HCT116 (cell line): ENCODE results near the gene MYO1E. TPM values are rescaled to one million over a fixed set of nuclear protein-coding genes. Genes with fewer than 3 reads are reported as not detected.

Experiments
- ATAC-seq: fragments of 200-7000 bp; cut with Tn5 transposase; 2 replicates; pipeline ENCODE4 v1.9.1; 2020; ENCODE audit warnings: mild to moderate bottlenecking, moderate library complexity
- BruUV-seq: library from RNA; stranded (reverse); fragments of 400-500 nt; replicated peaks from 2 replicates; lab custom pipeline; 2021; lab: Mats Ljungman, UMichigan
- CTCF ChIA-PET: fragments of 300-600 bp; sonication (Branson Sonifier 250); formaldehyde crosslinking; loops from one replicate; lab custom pipeline; 2021; ENCODE audit warnings: antibody characterized with exemption; lab: Charles Lee
- POLR2A ChIA-PET: fragments of 300-600, 350-600 bp; sonication (Branson Sonifier 250); formaldehyde crosslinking; loops from one replicate; lab custom pipeline; 2021; ENCODE audit warnings: antibody characterized with exemption; lab: Charles Lee
- RAD21 ChIA-PET, 2 experiments: fragments of 300-600 bp; sonication (Branson Sonifier 250); formaldehyde crosslinking; loops; one replicate each; lab custom pipeline; 2023; ENCODE audit warnings: low total read pairs in 2 of 2; ENCODE audit not compliant: uncharacterized antibody in 2 of 2, unreplicated experiment in 2 of 2, low non-redundant PET in 1 of 2; lab: Charles Lee
- DNase-seq: peaks from one replicate; pipeline ENCODE4 v3.0.0-alpha.2; 2010; ENCODE audit warnings: low read depth, low spot score
- H2AFZ ChIP-seq: fragments of 200-600 bp; shearing (Covaris generic), sonication (generic); 2 replicates; pipeline ENCODE4 v1.6.1; 2017; ENCODE audit warnings: low read depth, mixed run types, mixed read lengths, antibody characterized with exemption, low read length; ENCODE audit not compliant: poor library complexity, severe bottlenecking
- H3K27ac ChIP-seq: 2 replicates; pipeline ENCODE4 v1.5.1; 2012; ENCODE audit warnings: low read depth, low read length
- H3K27me3 ChIP-seq: fragments of 200-600 bp; sonication (generic); 2 replicates; pipeline ENCODE4 v1.6.1; 2016; ENCODE audit warnings: mixed run types, low read length, mixed read lengths; ENCODE audit not compliant: insufficient read depth
- H3K36me3 ChIP-seq, 2 experiments: fragments of 200-500 bp in 1 of 2; fragments of 200-600 bp in 1 of 2; sonication (Bioruptor generic) in 1 of 2; sonication (generic) in 1 of 2; 2 replicates each; pipeline versions ENCODE4 v1.5.1 to v1.6.1; 2014 to 2016; ENCODE audit warnings: low read length in 2 of 2, inconsistent platforms in 1 of 2, mixed read lengths in 1 of 2, mixed run types in 1 of 2; ENCODE audit not compliant: insufficient read depth in 2 of 2, control insufficient read depth in 1 of 2
- H3K4me1 ChIP-seq, 2 experiments: fragments of 200-600 bp in 1 of 2; sonication (generic) in 1 of 2; 2 replicates each; pipeline versions ENCODE4 v1.5.1 to v1.6.1; 2012 to 2017; ENCODE audit warnings: low read length in 2 of 2, inconsistent platforms in 1 of 2, mild to moderate bottlenecking in 1 of 2, mixed read lengths in 1 of 2, mixed run types in 1 of 2, moderate library complexity in 1 of 2; ENCODE audit not compliant: insufficient read depth in 2 of 2, control insufficient read depth in 1 of 2
- H3K4me2 ChIP-seq: fragments of 200-600 bp; sonication (generic); 2 replicates; pipeline ENCODE4 v1.6.1; 2017; ENCODE audit warnings: mixed run types, low read length, mixed read lengths
- H3K4me3 ChIP-seq, 2 experiments: fragments of 200-600 bp in 1 of 2; sonication (generic) in 1 of 2; replicated peaks in 1 of 2; 2 replicates each; pipeline ENCODE4 v1.5.1; 2011 to 2016; ENCODE audit warnings: low read length in 2 of 2, control low read depth in 1 of 2, low read depth in 1 of 2, mild to moderate bottlenecking in 1 of 2, mixed read lengths in 1 of 2, mixed run types in 1 of 2
- H3K79me2 ChIP-seq: fragments of 200-600 bp; sonication (generic); 2 replicates; pipeline ENCODE4 v1.6.1; 2017; ENCODE audit warnings: mild to moderate bottlenecking, mixed run types, low read length, moderate library complexity, mixed read lengths; ENCODE audit not compliant: insufficient read depth
- H3K9ac ChIP-seq: fragments of 200-600 bp; sonication (generic); 2 replicates; pipeline ENCODE4 v1.6.1; 2016; ENCODE audit warnings: low read length, mixed read lengths
- H3K9me2 ChIP-seq: fragments of 200-600 bp; sonication (generic), shearing (Covaris generic); 2 replicates; pipeline ENCODE4 v1.6.1; 2017; ENCODE audit warnings: mixed run types, mild to moderate bottlenecking, moderate library complexity; ENCODE audit not compliant: insufficient read depth
- H3K9me3 ChIP-seq, 2 experiments: fragments of 200-500 bp in 1 of 2; fragments of 200-600 bp in 1 of 2; sonication (Bioruptor generic) in 1 of 2; sonication (generic) in 1 of 2; 2 replicates each; pipeline ENCODE4 v1.6.1; 2014 to 2017; ENCODE audit warnings: low read length in 2 of 2, mixed read lengths in 2 of 2, inconsistent platforms in 1 of 2, low read depth in 1 of 2, mild to moderate bottlenecking in 1 of 2, mixed run types in 1 of 2, moderate library complexity in 1 of 2; ENCODE audit not compliant: control insufficient read depth in 1 of 2, insufficient read depth in 1 of 2
- H4K20me1 ChIP-seq: fragments of 200-600 bp; sonication (generic), shearing (Covaris generic); 2 replicates; pipeline ENCODE4 v1.6.1; 2017; ENCODE audit warnings: mixed run types, mild to moderate bottlenecking, moderate library complexity; ENCODE audit not compliant: insufficient read depth
- EZH2 ChIP-seq: fragments of 200-600 bp; sonication (generic); IDR thresholded peaks from 2 replicates; pipeline ENCODE4 v1.6.1; 2017; ENCODE audit warnings: antibody characterized with exemption, mixed run types
- POLR2A ChIP-seq: IDR thresholded peaks from 2 replicates; pipeline ENCODE4 v1.7.0; 2011; ENCODE audit warnings: borderline replicate concordance; ENCODE audit not compliant: insufficient read depth, insufficient read length; ENCODE audit errors: extremely low read depth
- POLR2AphosphoS5 ChIP-seq: IDR thresholded peaks from 2 replicates; pipeline ENCODE4 v1.6.1; 2011; ENCODE audit warnings: mild to moderate bottlenecking, low read depth, low read length, moderate library complexity
- SIN3A ChIP-seq: IDR thresholded peaks from 2 replicates; pipeline ENCODE4 v1.6.1; 2012; ENCODE audit warnings: low read depth
- TCF7L2 ChIP-seq: IDR thresholded peaks from 2 replicates; pipeline ENCODE4 v1.7.0; 2011; ENCODE audit warnings: borderline replicate concordance, inconsistent platforms; ENCODE audit not compliant: insufficient read depth, insufficient read length; ENCODE audit errors: extremely low read depth
- ZFX ChIP-seq: fragments of 450-650 bp; IDR thresholded peaks from 2 replicates; pipeline ENCODE4 v1.6.1; 2017
- intact Hi-C: fragments of 100-400 bp; cut with micrococcal nuclease; formaldehyde crosslinking; loops from 2 replicates; pipeline ENCODE4 v1.10.0; 2022
- total RNA-seq: library from RNA; stranded (reverse); gene quantifications from one replicate; pipeline ENCODE4 v1.2.1, GENCODE V29; 2021; ENCODE audit not compliant: unreplicated experiment
- TF ChIP-seq, protein P1 (sequence below): IDR thresholded peaks from 2 replicates; pipeline ENCODE4 v1.6.1; 2012
- TF ChIP-seq, protein P2 (sequence below), 3 experiments: fragments of 200-600 bp in 1 of 3; sonication (generic) in 1 of 3; IDR thresholded peaks in 2 of 3; conservative IDR thresholded peaks in 1 of 3; 2 replicates each; pipeline ENCODE4 v1.5.1; 2012 to 2017; ENCODE audit warnings: low read depth in 2 of 3, low read length in 2 of 3, antibody characterized with exemption in 1 of 3, borderline replicate concordance in 1 of 3, control low read depth in 1 of 3, mild to moderate bottlenecking in 1 of 3, mixed read lengths in 1 of 3, mixed run types in 1 of 3, moderate library complexity in 1 of 3; ENCODE audit not compliant: insufficient read depth in 1 of 3

MYO1E gene
- total RNA-seq, 1 experiment from 2014 or later, result 182 TPM

DNA sequence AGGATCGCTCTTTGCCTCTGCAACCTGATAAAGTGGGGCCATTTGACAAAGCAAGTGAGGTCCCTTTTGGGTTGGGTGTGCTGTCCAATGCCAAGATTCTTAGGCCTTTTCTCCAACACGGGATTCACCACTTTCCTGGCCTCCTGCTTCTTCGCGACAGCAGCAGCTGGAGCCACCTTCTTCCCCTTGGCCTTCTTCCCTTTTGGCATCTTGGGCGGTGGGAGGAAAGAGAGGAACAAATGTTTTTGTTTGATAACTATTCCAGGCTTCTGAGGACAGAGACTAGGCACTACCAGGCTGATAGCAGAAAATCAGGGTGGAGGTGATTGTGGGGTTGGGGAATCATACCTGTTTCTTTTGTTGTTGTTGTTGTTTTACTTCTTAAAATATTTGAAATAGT lies 35.3 kb upstream of the MYO1E start:
- TF ChIP-seq, protein P1, sequence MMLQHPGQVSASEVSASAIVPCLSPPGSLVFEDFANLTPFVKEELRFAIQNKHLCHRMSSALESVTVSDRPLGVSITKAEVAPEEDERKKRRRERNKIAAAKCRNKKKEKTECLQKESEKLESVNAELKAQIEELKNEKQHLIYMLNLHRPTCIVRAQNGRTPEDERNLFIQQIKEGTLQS, result no peak
- TF ChIP-seq, protein P2, sequence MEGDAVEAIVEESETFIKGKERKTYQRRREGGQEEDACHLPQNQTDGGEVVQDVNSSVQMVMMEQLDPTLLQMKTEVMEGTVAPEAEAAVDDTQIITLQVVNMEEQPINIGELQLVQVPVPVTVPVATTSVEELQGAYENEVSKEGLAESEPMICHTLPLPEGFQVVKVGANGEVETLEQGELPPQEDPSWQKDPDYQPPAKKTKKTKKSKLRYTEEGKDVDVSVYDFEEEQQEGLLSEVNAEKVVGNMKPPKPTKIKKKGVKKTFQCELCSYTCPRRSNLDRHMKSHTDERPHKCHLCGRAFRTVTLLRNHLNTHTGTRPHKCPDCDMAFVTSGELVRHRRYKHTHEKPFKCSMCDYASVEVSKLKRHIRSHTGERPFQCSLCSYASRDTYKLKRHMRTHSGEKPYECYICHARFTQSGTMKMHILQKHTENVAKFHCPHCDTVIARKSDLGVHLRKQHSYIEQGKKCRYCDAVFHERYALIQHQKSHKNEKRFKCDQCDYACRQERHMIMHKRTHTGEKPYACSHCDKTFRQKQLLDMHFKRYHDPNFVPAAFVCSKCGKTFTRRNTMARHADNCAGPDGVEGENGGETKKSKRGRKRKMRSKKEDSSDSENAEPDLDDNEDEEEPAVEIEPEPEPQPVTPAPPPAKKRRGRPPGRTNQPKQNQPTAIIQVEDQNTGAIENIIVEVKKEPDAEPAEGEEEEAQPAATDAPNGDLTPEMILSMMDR (IDR thresholded peaks at IDR 0.05 in 2 of 3, conservative IDR thresholded peaks at IDR 0.05 in 1 of 3; ENCODE audit: borderline replicate concordance in 1 of 3, insufficient read depth in 1 of 3, low read depth in 2 of 3, low read length in 2 of 3), result no peak
- TF ChIP-seq SIN3A (no peak), TCF7L2 (no peak), POLR2AphosphoS5 (no peak), ZFX (no peak)
- TF ChIP-seq, all 23 proteins: peak for 0
- BruUV-seq, result no TSS peak

DNA sequence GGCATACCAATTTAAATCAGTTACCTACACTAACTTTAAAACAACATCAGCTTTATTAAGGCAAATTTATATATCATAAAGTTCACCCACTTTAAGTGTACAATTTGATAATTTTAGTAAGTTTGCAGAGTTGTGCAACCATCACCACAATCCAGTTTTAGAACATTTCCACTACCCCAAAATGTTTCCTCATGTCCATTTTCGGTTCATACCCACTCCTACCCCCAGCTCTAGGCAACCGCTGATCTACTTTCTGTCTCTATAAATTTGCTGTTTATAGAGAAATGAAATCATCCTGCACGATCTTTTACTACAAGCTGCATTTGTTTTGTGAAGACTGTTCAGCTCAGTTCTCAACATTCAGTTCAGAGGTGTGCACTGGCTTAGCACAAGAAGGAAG lies 33.8 kb upstream of the MYO1E start:
- Histone ChIP-seq H3K27me3 (no peaks in the 10 kb centered on the region), H3K4me2 (no peak overlapping the region), H3K9me3 (no peaks in the 10 kb centered on the region), H4K20me1 (no peaks in the 10 kb centered on the region), H3K9me2 (no peaks in the 10 kb centered on the region), H3K9ac (no peak overlapping the region), H2AFZ (no peak overlapping the region), H3K4me1 (peaks cover 0 to 8% of the 10 kb centered on the region in 2 experiments; a peak in 2 of 4 replicates), H3K36me3 (no peaks in the 10 kb centered on the region), H3K79me2 (no peaks in the 10 kb centered on the region), H3K27ac (no peak overlapping the region), H3K4me3 (no peak overlapping the region)
- no peak for TF ChIP-seq EZH2
- no peak for TF ChIP-seq ZFX
- no peak for TF ChIP-seq POLR2A
- ChIA-PET POLR2A (interaction anchor here (0.7 kb wide), 1 partner anchor 22 kb away, joined by 4 read pairs; no protein-coding TSS in a partner anchor), RAD21 (interaction anchor here in 1 of 2 experiments (1.2 kb wide), 1 partner anchor 245 kb away, joined by 3 read pairs; no protein-coding TSS in a partner anchor), CTCF (no interaction called here)
- ATAC-seq (no peak), DNase-seq (no peak)
- no TSS peak for BruUV-seq
- intact Hi-C loops, result no loop called here

More for the DNA sequence above, 35.3 kb upstream of the MYO1E start:
- ATAC-seq, result no peak
- Histone ChIP-seq H3K4me2 (no peak overlapping the region), H3K9me2 (no peaks in the 10 kb centered on the region), H3K4me1 (peaks cover 0 to 13% of the 10 kb centered on the region in 2 experiments; a peak in 2 of 4 replicates), H2AFZ (no peak overlapping the region), H3K27me3 (no peaks in the 10 kb centered on the region), H3K36me3 (no peaks in the 10 kb centered on the region), H3K4me3 (no peak overlapping the region), H3K27ac (no peak overlapping the region), H3K9me3 (no peaks in the 10 kb centered on the region), H4K20me1 (no peaks in the 10 kb centered on the region), H3K79me2 (no peaks in the 10 kb centered on the region), H3K9ac (no peak overlapping the region)
- no peak for DNase-seq
- ChIA-PET CTCF (no interaction called here), POLR2A (no interaction called here), RAD21 (no interaction called here)
- intact Hi-C loops, result no loop called here
